CD4-positive, alpha-beta T cell treated with Interleukin-12 subunit alpha and Interleukin-12 subunit beta, for 1 hour (primary cell): ENCODE data around the gene NARF.

ENCODE experiments used
- DNase-seq: peaks from one replicate; pipeline ENCODE4 v3.0.0-alpha.2; 2020

NARF gene

GRCh38 chr17:82434216-82434565 lies 24.4 kb upstream of the NARF start:
- peak; percentile 39 for DNase-seq

- DNase-seq: no peak
Observed at GRCh38 chr17:82435103-82435502, 23.4 kb upstream of the NARF start.

- no peak for DNase-seq
Observed at GRCh38 chr17:82435601-82436583, 22.6 kb upstream of the NARF start.

GRCh38 chr17:82436601-82437324 lies 21.8 kb upstream of the NARF start:
- DNase-seq: no peak

- no peak for DNase-seq
Observed at GRCh38 chr17:82437325-82437668, 21.2 kb upstream of the NARF start.

GRCh38 chr17:82438401-82439193 lies 19.9 kb upstream of the NARF start:
- DNase-seq: no peak

GRCh38 chr17:82439194-82439828 lies 19.2 kb upstream of the NARF start:
- DNase-seq: no peak

GRCh38 chr17:82439829-82440365 lies 18.6 kb upstream of the NARF start:
- no peak for DNase-seq

- no peak for DNase-seq
Observed at GRCh38 chr17:82440469-82440981, 18.0 kb upstream of the NARF start.

- DNase-seq: no peak
Observed at GRCh38 chr17:82440991-82441627, 17.4 kb upstream of the NARF start.

- no peak for DNase-seq
Observed at GRCh38 chr17:82441691-82442487, 16.7 kb upstream of the NARF start.

GRCh38 chr17:82442643-82443464 lies 15.7 kb upstream of the NARF start:
- DNase-seq: no peak

- no peak for DNase-seq
Observed at GRCh38 chr17:82443465-82444283, 14.9 kb upstream of the NARF start.

GRCh38 chr17:82444284-82444893 lies 14.2 kb upstream of the NARF start:
- DNase-seq: no peak

GRCh38 chr17:82444941-82445521 lies 13.5 kb upstream of the NARF start:
- DNase-seq: no peak

GRCh38 chr17:82445542-82445941 lies 13.0 kb upstream of the NARF start:
- DNase-seq: no peak

GRCh38 chr17:82446124-82446523 lies 12.4 kb upstream of the NARF start:
- no peak for DNase-seq

- no peak for DNase-seq
Observed at GRCh38 chr17:82446649-82447048, 11.9 kb upstream of the NARF start.
